Testis (tissue), 2 donors: ENCODE measurements around the gene BCAS3.

Experiments used
- CTCF ChIP-seq, 3 experiments: fragments of 450-650 bp in 2 of 3; fragments of 200-600 bp in 1 of 3; sonication (generic) in 1 of 3; IDR thresholded peaks; one replicate each; pipeline ENCODE4 v1.5.1; 2016 to 2019; ENCODE audit warnings: antibody characterized with exemption in 3 of 3, mild to moderate bottlenecking in 2 of 3, moderate library complexity in 1 of 3
- POLR2A ChIP-seq: fragments of 450-650 bp; IDR thresholded peaks from one replicate; pipeline ENCODE4 v1.6.1; 2017; ENCODE audit warnings: antibody characterized with exemption, mild to moderate bottlenecking, moderate library complexity

- TF ChIP-seq CTCF (IDR thresholded peaks at IDR 0.05) (no peak), POLR2A (no peak)
These were observed 230.7 kb downstream of the BCAS3 start for GRCh38 chr17:60908324-60908723.
